Glutamatergic neuron (in vitro differentiated cells): Measurements from ENCODE around the gene ABCB10. TPM values are rescaled to one million over a fixed set of nuclear protein-coding genes. Genes with fewer than 3 reads are reported as not detected.
"Not testable (repeated sequence)": the region's sequence is repeated elsewhere in the genome, so short reads cannot be mapped to it uniquely, and the experiment has no call there.

ENCODE experiments used
- DNase-seq: peaks from one replicate; pipeline ENCODE4 v3.0.0; 2022
- H3K27ac Mint-ChIP-seq: one replicate; pipeline ENCODE4 v1.8.0; 2020; ENCODE audit warnings: mild to moderate bottlenecking, mixed read lengths, inconsistent platforms; ENCODE audit not compliant: unreplicated experiment
- H3K27me3 Mint-ChIP-seq: one replicate; pipeline ENCODE4 v1.8.0; 2020; ENCODE audit warnings: mild to moderate bottlenecking, moderate library complexity, mixed read lengths, inconsistent platforms; ENCODE audit not compliant: unreplicated experiment
- H3K36me3 Mint-ChIP-seq: one replicate; pipeline ENCODE4 v1.8.0; 2020; ENCODE audit warnings: mild to moderate bottlenecking, mixed read lengths, inconsistent platforms; ENCODE audit not compliant: unreplicated experiment
- H3K4me1 Mint-ChIP-seq: one replicate; pipeline ENCODE4 v1.8.0; 2020; ENCODE audit warnings: mild to moderate bottlenecking, low read depth, mixed read lengths, inconsistent platforms; ENCODE audit not compliant: unreplicated experiment
- H3K4me3 Mint-ChIP-seq: one replicate; pipeline ENCODE4 v1.8.0; 2020; ENCODE audit warnings: mild to moderate bottlenecking, mixed read lengths, inconsistent platforms; ENCODE audit not compliant: unreplicated experiment
- H3K9me3 Mint-ChIP-seq: one replicate; pipeline ENCODE4 v1.8.0; 2020; ENCODE audit warnings: mild to moderate bottlenecking, moderate library complexity, mixed read lengths, inconsistent platforms; ENCODE audit not compliant: unreplicated experiment
- CTCF ChIP-seq: fragments of 200-600 bp; sonication (generic); IDR thresholded peaks from one replicate; pipeline ENCODE4 v1.5.0; 2021; ENCODE audit not compliant: partially characterized antibody, unreplicated experiment
- total RNA-seq: library from RNA; stranded (reverse); fragmentation: NEBNext Ultra II Directional; extraction: Animal tissue kit (Norgen Biotek cat#: 25700); gene quantifications from one replicate; pipeline ENCODE4 v1.2.1, GENCODE V29; 2021; ENCODE audit not compliant: unreplicated experiment

Gene ABCB10
- total RNA-seq, 1 donor from 2014 or later = 15.0 TPM

DNA sequence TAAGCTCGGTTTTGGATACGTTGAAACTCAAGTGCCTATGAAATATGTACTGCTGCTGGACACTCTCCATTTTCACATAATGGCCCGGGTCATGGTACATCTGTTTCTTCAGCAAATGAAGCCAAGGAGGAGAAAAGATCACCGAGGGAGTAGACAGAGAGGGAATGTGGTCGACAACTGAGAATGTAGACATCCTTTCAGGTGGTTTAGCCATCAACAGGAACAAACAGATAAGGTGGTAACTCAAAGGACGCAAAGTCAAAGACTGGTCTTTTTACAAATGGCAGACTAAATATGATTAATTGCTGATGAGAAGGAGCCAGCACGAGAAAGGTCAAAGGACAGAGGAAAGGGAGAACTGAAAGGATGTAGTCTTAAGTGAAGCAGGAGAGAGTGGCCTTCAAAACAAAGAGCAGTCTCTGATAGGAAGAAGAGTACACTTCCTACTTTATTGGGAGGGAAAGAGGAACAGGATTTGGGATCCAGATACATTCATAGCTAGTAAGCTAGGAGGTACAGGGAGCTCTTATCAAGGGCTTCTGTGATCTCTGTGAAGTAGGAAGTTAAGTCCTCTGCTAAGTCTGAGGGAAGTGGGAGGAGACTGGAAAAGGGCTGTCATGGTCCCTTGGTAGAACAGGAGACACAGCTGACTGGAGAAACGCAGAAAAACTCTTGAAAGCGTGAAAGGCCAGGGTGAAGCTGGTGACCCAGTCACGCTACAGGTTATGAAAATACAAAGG is 78.7 kb downstream of the ABCB10 start:
- DNase-seq = no peak
- no peaks in the 10 kb centered on the region for H3K9me3 Mint-ChIP-seq
- TF ChIP-seq CTCF = no peak
- no peak overlapping the region for H3K4me3 Mint-ChIP-seq
- no peak overlapping the region for H3K27ac Mint-ChIP-seq
- H3K27me3 Mint-ChIP-seq = no peaks in the 10 kb centered on the region
- no peaks in the 10 kb centered on the region for H3K36me3 Mint-ChIP-seq
- H3K4me1 Mint-ChIP-seq = peaks cover 7% of the 10 kb centered on the region

DNA sequence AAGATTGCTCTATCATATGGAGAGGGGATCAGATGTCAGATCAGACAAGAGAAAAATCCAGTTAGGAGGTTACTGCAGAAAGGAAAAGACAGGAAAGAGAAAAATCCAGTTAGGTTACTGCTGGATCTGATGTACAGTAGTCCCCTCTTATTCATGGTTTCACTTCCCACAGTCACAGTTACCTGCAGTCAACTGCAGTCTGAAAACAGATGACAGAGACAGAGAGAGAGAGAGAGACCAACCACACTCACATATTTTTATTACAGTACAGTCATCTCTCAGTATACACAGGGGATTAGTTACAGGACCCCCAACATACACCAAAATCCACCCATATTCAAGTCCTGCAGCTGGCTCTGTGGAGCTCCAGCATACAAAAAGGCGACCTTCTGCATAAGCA is 79.7 kb downstream of the ABCB10 start:
- Mint-ChIP-seq H3K27me3 (no peaks in the 10 kb centered on the region), H3K27ac (no peak overlapping the region)
- no peak for TF ChIP-seq CTCF

DNA sequence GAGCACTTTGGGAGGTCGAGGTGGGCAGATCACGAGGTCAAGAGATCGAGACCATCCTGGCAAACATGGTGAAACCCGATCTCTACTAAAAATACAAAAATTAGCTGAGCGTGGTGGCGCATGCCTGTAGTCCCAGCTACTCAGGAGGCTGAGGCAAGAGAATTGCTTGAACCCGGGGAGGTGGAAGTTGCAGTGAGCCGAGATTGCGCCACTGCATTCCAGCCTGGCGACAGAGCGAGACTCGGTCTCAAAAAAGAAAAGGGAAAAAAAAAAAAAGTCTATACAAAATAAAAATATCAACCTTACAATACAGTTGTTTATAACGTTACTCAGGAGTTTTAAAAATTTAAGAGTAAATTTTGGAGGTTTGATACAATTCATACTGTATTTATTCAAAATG is 82.6 kb downstream of the ABCB10 start:
- H3K36me3 Mint-ChIP-seq, H3K4me3 Mint-ChIP-seq, H3K27ac Mint-ChIP-seq, DNase-seq, H3K9me3 Mint-ChIP-seq, H3K27me3 Mint-ChIP-seq, H3K4me1 Mint-ChIP-seq: not testable (repeated sequence)

More for the DNA sequence above, 79.7 kb downstream of the ABCB10 start:
- Mint-ChIP-seq H3K4me3 (no peak overlapping the region), H3K9me3 (no peaks in the 10 kb centered on the region), H3K4me1 (peaks cover 7% of the 10 kb centered on the region), H3K36me3 (no peaks in the 10 kb centered on the region)
- DNase-seq = no peak

DNA sequence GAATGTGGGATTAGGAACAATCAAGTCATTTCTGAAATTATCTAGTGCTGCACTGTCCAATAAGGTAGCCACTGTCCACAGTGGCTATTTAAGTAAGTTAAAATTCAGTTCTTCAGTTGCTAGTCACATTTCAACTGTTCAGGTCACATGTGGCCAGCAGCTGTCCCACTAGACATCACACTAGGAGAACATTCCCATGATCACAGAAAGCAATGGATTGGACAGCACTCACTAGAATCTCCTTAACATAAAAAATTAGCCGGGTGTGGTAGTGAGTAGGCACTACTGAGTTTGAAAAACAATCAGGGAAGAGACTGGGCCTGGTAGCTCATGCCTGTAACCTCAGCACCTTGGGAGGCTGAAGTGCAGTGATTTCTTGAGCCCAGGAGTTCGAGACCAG is 84.0 kb downstream of the ABCB10 start:
- peaks cover 2% of the 10 kb centered on the region for H3K27me3 Mint-ChIP-seq
- H3K9me3 Mint-ChIP-seq = no peaks in the 10 kb centered on the region
- DNase-seq = no peak
- no peak for TF ChIP-seq CTCF
- H3K4me1 Mint-ChIP-seq = peaks cover 7% of the 10 kb centered on the region
- no peak overlapping the region for H3K27ac Mint-ChIP-seq
- H3K4me3 Mint-ChIP-seq = no peak overlapping the region
- no peaks in the 10 kb centered on the region for H3K36me3 Mint-ChIP-seq

- Mint-ChIP-seq H3K4me3 (no peak overlapping the region), H3K4me1 (no peaks in the 10 kb centered on the region), H3K27ac (no peak overlapping the region), H3K36me3 (no peaks in the 10 kb centered on the region), H3K9me3 (peaks cover 2% of the 10 kb centered on the region), H3K27me3 (peaks cover 2% of the 10 kb centered on the region)
- no peak for DNase-seq
- no peak for TF ChIP-seq CTCF
Observed at GRCh38 chr1:229471175-229471574, 87.3 kb downstream of the ABCB10 start.
